OCI-LY3 (cell line): ENCODE data around the gene PALLD.

Source experiments
- H2AFZ ChIP-seq: fragments of 200-600, 300-600 bp; shearing (Covaris generic); 2 replicates; pipeline ENCODE4 v1.6.0; 2014; ENCODE audit warnings: antibody characterized with exemption, low read depth, low read length
- H3K27ac ChIP-seq: fragments of 200-600, 300-600 bp; sonication (generic); 2 replicates; pipeline ENCODE4 v1.5.1; 2014; ENCODE audit warnings: mild to moderate bottlenecking, low read length, moderate library complexity, mixed read lengths
- H3K27me3 ChIP-seq: fragments of 200-600, 300-600 bp; sonication (generic); 2 replicates; pipeline ENCODE4 v1.6.1; 2014; ENCODE audit warnings: low read depth, low read length, mixed read lengths
- H3K36me3 ChIP-seq: fragments of 200-600, 300-600 bp; sonication (generic); replicated peaks from 2 replicates; pipeline ENCODE3; 2014; ENCODE audit warnings: low read depth, low read length, mixed read lengths
- H3K4me1 ChIP-seq: fragments of 300-600, 200-600 bp; sonication (generic); 2 replicates; pipeline ENCODE4 v1.6.1; 2014; ENCODE audit warnings: low read length, mixed read lengths
- H3K4me2 ChIP-seq: fragments of 200-600, 300-600 bp; sonication (generic); 2 replicates; pipeline ENCODE4 v1.6.1; 2014; ENCODE audit warnings: low read length, mixed read lengths
- H3K4me3 ChIP-seq: fragments of 300-600, 200-600 bp; sonication (generic); 2 replicates; pipeline ENCODE4 v1.5.1; 2014; ENCODE audit warnings: antibody characterized with exemption, mild to moderate bottlenecking, low read length, moderate library complexity
- H3K79me2 ChIP-seq: fragments of 300-600, 200-600 bp; shearing (Covaris generic); 2 replicates; pipeline ENCODE4 v1.6.1; 2014; ENCODE audit warnings: mild to moderate bottlenecking, low read length, mixed read lengths
- H3K9ac ChIP-seq: fragments of 300-600, 200-600 bp; shearing (Covaris generic); 2 replicates; pipeline ENCODE4 v1.6.0; 2014; ENCODE audit warnings: mild to moderate bottlenecking, low read length, moderate library complexity
- H3K9me3 ChIP-seq: fragments of 200-600, 300-600 bp; shearing (Covaris generic); 2 replicates; pipeline ENCODE4 v1.6.1; 2014; ENCODE audit warnings: low read length, mixed read lengths; ENCODE audit not compliant: insufficient read depth
- H4K20me1 ChIP-seq: fragments of 200-600, 300-600 bp; sonication (generic); 2 replicates; pipeline ENCODE4 v1.6.1; 2016; ENCODE audit warnings: low read length, mixed read lengths; ENCODE audit not compliant: insufficient read depth
- CTCF ChIP-seq: fragments of 200-600, 300-600 bp; sonication (generic); IDR thresholded peaks from 2 replicates; pipeline ENCODE4 v1.5.1; 2014; ENCODE audit warnings: antibody characterized with exemption, low read length, low read depth
- EZH2phosphoT487 ChIP-seq: fragments of 200-600 bp; shearing (Covaris generic); IDR thresholded peaks from 2 replicates; pipeline ENCODE4 v1.6.1; 2018; ENCODE audit warnings: antibody characterized with exemption, mixed run types, low read depth

Gene PALLD

DNA sequence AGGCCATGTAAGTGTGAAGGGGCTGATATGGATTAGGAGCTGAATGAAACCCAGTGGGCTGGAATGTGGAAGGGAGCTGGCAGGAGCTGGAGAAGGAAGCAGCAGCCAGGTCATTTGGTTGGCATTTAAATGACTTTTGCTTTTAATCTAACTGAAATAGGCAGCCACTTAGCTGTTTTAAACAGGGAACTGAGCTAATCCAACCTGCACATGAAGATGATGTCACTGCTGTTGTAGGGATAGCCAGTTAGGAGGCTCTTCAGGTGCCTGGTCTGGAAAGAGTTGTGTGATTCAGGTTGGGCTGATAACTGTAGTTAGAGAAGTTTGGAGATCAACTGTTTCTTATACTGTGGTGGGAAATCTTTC, 122.4 kb downstream of the PALLD start:
- peaks cover 7% of the 10 kb centered on the region for H3K4me1 ChIP-seq
- H4K20me1 ChIP-seq, result no peaks in the 10 kb centered on the region
- no peak overlapping the region for H2AFZ ChIP-seq
- H3K9me3 ChIP-seq, result no peaks in the 10 kb centered on the region
- no peak overlapping the region for H3K4me3 ChIP-seq
- TF ChIP-seq CTCF (no peak), EZH2phosphoT487 (no peak)
- H3K79me2 ChIP-seq, result no peaks in the 10 kb centered on the region
- H3K9ac ChIP-seq, result no peak overlapping the region
- H3K27ac ChIP-seq, result no peak overlapping the region
- H3K27me3 ChIP-seq, result 0 out of 2 replicates have a peak, but pooled peaks cover 4% of the 10 kb centered on the region
- H3K36me3 ChIP-seq, result no peaks in the 10 kb centered on the region
- no peak overlapping the region for H3K4me2 ChIP-seq

GRCh38 chr4:168621806-168622589, 125.1 kb downstream of the PALLD start:
- TF ChIP-seq CTCF (no peak), EZH2phosphoT487 (no peak)
- Histone ChIP-seq H3K4me2 (no peak overlapping the region), H3K4me1 (peaks cover 7% of the 10 kb centered on the region), H2AFZ (no peak overlapping the region), H3K9me3 (no peaks in the 10 kb centered on the region), H3K27me3 (0 out of 2 replicates have a peak, but pooled peaks cover 4% of the 10 kb centered on the region), H4K20me1 (no peaks in the 10 kb centered on the region), H3K36me3 (no peaks in the 10 kb centered on the region), H3K4me3 (no peak overlapping the region), H3K9ac (no peak overlapping the region), H3K79me2 (no peaks in the 10 kb centered on the region), H3K27ac (no peak overlapping the region)

- no peaks in the 10 kb centered on the region for H3K79me2 ChIP-seq
- no peak overlapping the region for H3K4me2 ChIP-seq
- H3K36me3 ChIP-seq, result no peaks in the 10 kb centered on the region
- H3K9ac ChIP-seq, result no peak overlapping the region
- no peak overlapping the region for H2AFZ ChIP-seq
- no peak overlapping the region for H3K27ac ChIP-seq
- H3K9me3 ChIP-seq, result no peaks in the 10 kb centered on the region
- 0 out of 2 replicates have a peak, but pooled peaks cover 4% of the 10 kb centered on the region for H3K27me3 ChIP-seq
- peaks cover 7% of the 10 kb centered on the region for H3K4me1 ChIP-seq
- H3K4me3 ChIP-seq, result no peak overlapping the region
- no peaks in the 10 kb centered on the region for H4K20me1 ChIP-seq
- TF ChIP-seq CTCF, result no peak
- no peak for TF ChIP-seq EZH2phosphoT487
Measured at GRCh38 chr4:168622600-168622999, 125.7 kb downstream of the PALLD start.

DNA sequence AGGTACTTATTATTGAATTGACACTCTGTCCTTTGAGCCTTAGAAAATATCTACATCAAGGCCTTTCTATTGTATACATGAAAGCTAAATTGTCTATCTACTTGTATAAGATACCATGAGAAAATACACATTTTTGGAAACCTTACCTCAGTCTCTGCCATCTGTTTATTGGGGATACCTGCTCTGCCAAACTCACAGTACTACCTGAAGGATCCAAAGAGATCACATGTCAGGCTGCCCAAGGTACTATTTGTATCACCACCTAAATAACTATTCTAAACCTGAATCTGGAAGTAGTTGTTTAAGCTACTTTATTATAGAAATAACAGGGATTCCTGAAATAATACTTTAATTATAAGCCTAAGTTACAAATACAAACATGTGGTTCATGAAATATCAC, 126.2 kb downstream of the PALLD start:
- Histone ChIP-seq H3K79me2 (no peaks in the 10 kb centered on the region), H3K4me2 (no peak overlapping the region), H3K27me3 (0 out of 2 replicates have a peak, but pooled peaks cover 4% of the 10 kb centered on the region), H3K9me3 (no peaks in the 10 kb centered on the region), H3K36me3 (no peaks in the 10 kb centered on the region), H4K20me1 (no peaks in the 10 kb centered on the region), H2AFZ (no peak overlapping the region), H3K27ac (no peak overlapping the region), H3K4me3 (no peak overlapping the region), H3K9ac (no peak overlapping the region), H3K4me1 (peaks cover 7% of the 10 kb centered on the region)
- TF ChIP-seq CTCF (no peak), EZH2phosphoT487 (no peak)
